Right atrium auricular region (tissue), 2 donors: ENCODE data around the gene ZYG11B. TPM values are rescaled to one million over a fixed set of nuclear protein-coding genes. Genes with fewer than 3 reads are reported as not detected.
"Not testable (repeated sequence)": the region's sequence is repeated elsewhere in the genome, so short reads cannot be mapped to it uniquely, and the experiment has no call there.

Source experiments
- DNase-seq: peaks from one replicate; pipeline ENCODE4 v3.0.0-alpha.2; 2019; ENCODE audit warnings: low spot score
- H3K27ac ChIP-seq, 2 donors: fragments of 200-600 bp; sonication (generic); 1 replicate in 1 of 2; 2 replicates in 1 of 2; pipeline ENCODE4 v1.5.1; 2016 to 2019
- H3K27me3 ChIP-seq, 2 donors: fragments of 200-600 bp; sonication (generic); one replicate each; pipeline versions ENCODE4 v1.5.1 to v1.6.0; 2017 to 2019
- H3K36me3 ChIP-seq: fragments of 200-600 bp; sonication (generic); one replicate; pipeline ENCODE4 v1.5.1; 2016
- H3K4me1 ChIP-seq, 2 donors: fragments of 200-600 bp; sonication (generic); one replicate each; pipeline versions ENCODE4 v1.5.1 to v1.6.0; 2017 to 2019
- H3K4me3 ChIP-seq, 2 donors: fragments of 200-600 bp; sonication (generic); 1 replicate in 1 of 2; 2 replicates in 1 of 2; pipeline ENCODE4 v1.5.1; 2017 to 2019; ENCODE audit warnings: mild to moderate bottlenecking in 1 of 2, moderate library complexity in 1 of 2
- H3K9me3 ChIP-seq, 2 donors: fragments of 200-600 bp; sonication (generic); one replicate each; pipeline ENCODE4 v1.5.1; 2019
- total RNA-seq, 2 donors: library from RNA; depleted of rRNA; stranded (reverse); fragments of >200 nt; gene quantifications; one replicate each; pipeline ENCODE4 v1.1.0, GENCODE V29; 2016
- TF ChIP-seq, protein P1 (sequence below), 2 donors: fragments of 200-600 bp; sonication (generic); IDR thresholded peaks; one replicate each; pipeline ENCODE4 v1.5.1; 2019; ENCODE audit warnings: antibody characterized with exemption in 2 of 2

ZYG11B gene
- total RNA-seq, 2 donors from 2014 or later: 44.1 to 70.7 TPM

DNA sequence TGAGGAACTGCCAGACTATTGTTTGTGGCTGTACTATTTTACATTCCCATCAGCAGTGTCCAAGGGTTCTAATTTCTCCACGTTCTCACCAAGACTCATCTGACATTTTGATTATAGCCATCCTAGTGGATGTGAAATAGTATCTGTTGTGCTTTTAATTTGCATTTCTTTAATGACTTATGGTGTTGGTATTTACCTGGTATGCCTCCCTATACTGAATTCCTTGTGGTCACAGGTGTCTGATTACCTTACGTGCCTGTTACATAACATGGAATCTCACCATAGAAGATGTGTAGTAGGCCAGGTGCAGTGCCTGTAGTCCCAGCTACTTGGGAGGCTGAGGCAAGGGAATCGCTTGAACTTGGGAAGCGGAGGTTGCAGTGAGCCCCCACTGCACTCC lies 129.8 kb downstream of the ZYG11B start:
- no peaks in the 10 kb centered on the region for H3K9me3 ChIP-seq
- H3K27ac ChIP-seq: no peak overlapping the region
- TF ChIP-seq, protein P1, sequence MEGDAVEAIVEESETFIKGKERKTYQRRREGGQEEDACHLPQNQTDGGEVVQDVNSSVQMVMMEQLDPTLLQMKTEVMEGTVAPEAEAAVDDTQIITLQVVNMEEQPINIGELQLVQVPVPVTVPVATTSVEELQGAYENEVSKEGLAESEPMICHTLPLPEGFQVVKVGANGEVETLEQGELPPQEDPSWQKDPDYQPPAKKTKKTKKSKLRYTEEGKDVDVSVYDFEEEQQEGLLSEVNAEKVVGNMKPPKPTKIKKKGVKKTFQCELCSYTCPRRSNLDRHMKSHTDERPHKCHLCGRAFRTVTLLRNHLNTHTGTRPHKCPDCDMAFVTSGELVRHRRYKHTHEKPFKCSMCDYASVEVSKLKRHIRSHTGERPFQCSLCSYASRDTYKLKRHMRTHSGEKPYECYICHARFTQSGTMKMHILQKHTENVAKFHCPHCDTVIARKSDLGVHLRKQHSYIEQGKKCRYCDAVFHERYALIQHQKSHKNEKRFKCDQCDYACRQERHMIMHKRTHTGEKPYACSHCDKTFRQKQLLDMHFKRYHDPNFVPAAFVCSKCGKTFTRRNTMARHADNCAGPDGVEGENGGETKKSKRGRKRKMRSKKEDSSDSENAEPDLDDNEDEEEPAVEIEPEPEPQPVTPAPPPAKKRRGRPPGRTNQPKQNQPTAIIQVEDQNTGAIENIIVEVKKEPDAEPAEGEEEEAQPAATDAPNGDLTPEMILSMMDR (IDR thresholded peaks at IDR 0.05): no peak
- H3K4me1 ChIP-seq: no peaks in the 10 kb centered on the region
- H3K4me3 ChIP-seq: no peak overlapping the region
- no peak for DNase-seq
- H3K27me3 ChIP-seq: no peaks in the 10 kb centered on the region
- no peaks in the 10 kb centered on the region for H3K36me3 ChIP-seq

DNA sequence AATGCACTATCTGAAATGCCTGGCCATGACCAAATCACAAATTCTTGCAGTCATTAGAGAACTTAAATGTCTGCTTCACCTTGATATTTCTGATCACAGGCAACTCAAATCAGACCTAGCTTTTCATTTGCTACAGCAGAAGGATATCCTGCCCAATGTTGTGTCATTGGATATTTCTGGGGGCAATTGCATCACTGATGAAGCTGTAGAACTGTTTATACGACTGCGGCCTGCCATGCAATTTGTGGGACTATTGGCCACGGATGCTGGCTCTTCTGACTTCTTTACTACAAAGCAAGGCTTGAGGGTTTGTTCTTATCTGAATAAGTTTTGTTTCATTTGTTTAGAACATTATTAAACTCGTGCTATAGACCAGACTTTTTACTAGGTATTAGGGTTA lies 131.2 kb downstream of the ZYG11B start:
- Histone ChIP-seq H3K27me3 (no peaks in the 10 kb centered on the region), H3K36me3 (no peaks in the 10 kb centered on the region), H3K4me1 (no peaks in the 10 kb centered on the region), H3K4me3 (no peak overlapping the region), H3K27ac (no peak overlapping the region), H3K9me3 (no peaks in the 10 kb centered on the region)
- TF ChIP-seq, protein P1 (IDR thresholded peaks at IDR 0.05): no peak
- DNase-seq: no peak

DNA sequence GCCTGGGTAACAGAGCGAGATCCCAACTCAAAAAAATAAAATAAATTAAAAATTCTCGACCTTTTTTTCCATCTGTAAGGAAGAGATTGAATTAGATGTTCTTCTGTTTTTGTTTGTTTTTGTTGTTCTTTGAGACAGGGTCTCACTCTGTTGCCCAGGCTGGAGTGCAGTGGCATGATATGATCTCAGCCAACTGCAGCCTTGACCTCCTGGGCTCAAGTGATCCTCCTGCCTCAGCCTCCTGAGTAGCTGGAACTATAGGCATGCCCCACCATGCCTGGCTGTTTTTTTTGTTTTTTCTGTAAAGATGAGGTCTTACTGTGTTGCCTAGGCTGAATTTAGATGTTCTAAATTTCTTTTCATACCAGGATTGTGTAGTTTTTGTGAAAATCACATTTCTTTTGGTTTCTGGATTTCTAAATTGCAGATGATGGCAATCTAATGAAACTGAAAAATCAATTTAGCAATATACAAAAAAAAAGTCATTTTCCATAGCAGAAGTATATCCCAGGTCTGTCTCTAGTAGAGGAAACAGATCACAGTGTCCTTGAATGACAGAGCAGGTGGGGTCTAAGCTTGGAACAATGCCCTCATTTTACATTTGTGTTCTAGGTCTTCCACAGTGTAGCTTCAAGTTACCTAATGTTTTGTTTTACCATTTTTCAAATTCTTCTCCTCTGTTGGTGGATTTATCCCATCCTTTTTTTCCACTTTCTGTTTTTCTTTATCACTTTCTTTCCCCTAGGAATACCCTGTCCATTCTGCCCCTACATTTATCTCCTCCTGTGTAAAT lies 136.6 kb downstream of the ZYG11B start:
- Histone ChIP-seq H3K4me1 (no peaks in the 10 kb centered on the region), H3K27me3 (no peaks in the 10 kb centered on the region), H3K9me3 (no peaks in the 10 kb centered on the region), H3K27ac (no peak overlapping the region), H3K4me3 (no peak overlapping the region), H3K36me3 (no peaks in the 10 kb centered on the region)
- TF ChIP-seq, protein P1 (IDR thresholded peaks at IDR 0.05): no peak
- no peak for DNase-seq

DNA sequence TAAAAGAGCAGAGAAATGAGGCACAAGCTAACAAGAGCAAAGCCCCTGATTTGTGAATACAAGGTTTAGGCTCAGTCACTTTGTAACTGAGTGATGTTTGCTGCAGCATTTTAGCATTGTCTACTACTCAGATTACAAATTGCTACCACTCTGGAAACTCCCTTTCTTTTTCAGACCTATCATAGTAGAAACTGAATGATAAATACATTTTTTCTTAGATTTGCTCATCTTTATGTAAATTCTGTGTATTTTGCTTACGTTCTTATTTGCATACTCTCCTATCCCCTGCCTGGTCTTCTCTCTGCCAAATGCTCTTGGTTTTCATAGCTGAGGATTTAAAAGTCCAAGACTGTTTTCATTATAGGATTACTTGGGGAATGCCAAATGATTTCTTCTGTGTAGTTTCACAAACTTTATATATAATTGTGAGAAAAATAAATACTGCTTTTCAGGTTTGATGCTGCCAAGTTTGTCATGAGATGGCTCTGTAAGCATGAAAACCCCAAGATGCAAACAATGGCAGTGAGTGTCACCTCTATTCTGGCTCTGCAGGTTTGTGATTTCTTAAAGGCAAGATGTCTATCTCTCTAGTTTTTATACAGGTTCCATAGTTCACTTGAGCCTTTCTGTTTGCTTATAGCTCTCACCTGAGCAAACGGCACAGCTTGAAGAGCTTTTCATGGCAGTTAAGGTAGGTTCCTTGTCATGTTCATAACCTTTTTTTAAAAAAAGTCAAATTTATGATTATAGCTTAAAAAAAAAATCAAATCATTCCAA lies 141.0 kb downstream of the ZYG11B start:
- Histone ChIP-seq H3K36me3 (no peaks in the 10 kb centered on the region), H3K27ac (no peak overlapping the region), H3K27me3 (no peaks in the 10 kb centered on the region), H3K4me3 (no peak overlapping the region), H3K9me3 (no peaks in the 10 kb centered on the region), H3K4me1 (no peaks in the 10 kb centered on the region)
- no peak for DNase-seq
- TF ChIP-seq, protein P1 (IDR thresholded peaks at IDR 0.05): no peak

DNA sequence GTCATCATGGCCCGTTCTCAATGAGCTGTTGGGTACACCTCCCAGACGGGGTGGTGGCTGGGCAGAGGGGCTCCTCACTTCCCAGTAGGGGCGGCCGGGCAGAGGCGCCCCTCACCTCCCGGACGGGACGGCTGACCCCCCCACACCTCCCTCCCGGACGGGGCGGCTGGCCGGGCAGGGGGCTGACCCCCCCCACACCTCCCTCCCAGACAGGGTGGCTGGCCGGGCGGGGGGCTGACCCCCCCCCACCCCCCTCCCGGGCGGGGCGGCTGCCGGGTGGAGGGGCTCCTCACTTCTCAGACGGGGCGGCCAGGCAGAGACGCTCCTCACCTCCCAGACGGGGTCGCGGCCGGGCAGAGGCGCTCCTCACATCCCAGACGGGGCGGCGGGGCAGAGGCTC lies 143.5 kb downstream of the ZYG11B start:
- not testable (repeated sequence) for H3K9me3 ChIP-seq, H3K4me1 ChIP-seq, H3K27me3 ChIP-seq, DNase-seq, H3K4me3 ChIP-seq, H3K36me3 ChIP-seq, H3K27ac ChIP-seq

DNA sequence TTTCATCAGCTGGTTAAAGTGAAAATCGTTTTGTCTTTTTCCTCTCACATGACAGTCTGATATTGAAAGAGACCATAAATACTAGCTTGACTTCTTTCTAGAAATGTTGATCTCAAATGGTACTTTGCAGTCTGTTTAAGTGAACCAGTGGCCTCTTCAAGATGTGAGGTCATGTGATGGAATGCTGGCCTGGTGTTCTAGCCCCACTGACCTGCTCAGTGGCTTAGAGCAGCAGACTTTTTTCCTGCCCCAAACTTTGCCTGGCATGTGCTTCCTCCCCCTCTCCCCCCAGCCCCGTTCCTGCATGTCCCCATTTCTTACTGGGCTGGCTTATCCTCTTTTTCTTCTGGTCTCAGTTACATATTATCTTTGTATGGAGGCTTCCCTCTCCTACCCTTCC lies 150.6 kb downstream of the ZYG11B start:
- Histone ChIP-seq H3K27ac (no peak overlapping the region), H3K4me3 (no peak overlapping the region), H3K4me1 (no peaks in the 10 kb centered on the region), H3K9me3 (no peaks in the 10 kb centered on the region), H3K27me3 (no peaks in the 10 kb centered on the region), H3K36me3 (no peaks in the 10 kb centered on the region)
- DNase-seq: no peak
- TF ChIP-seq, protein P1 (IDR thresholded peaks at IDR 0.05): no peak
